Erythroblast (primary cell): ENCODE measurements around the gene C22orf42.

ENCODE experiments used
- GATA1 ChIP-seq: IDR thresholded peaks from 2 replicates; pipeline ENCODE4 v1.6.1; 2011; ENCODE audit warnings: low read depth, mild to moderate bottlenecking, control low read depth, low read length, moderate library complexity
- POLR2A ChIP-seq: IDR thresholded peaks from 2 replicates; pipeline ENCODE4 v1.6.1; 2011; ENCODE audit warnings: mild to moderate bottlenecking, low read length

DNA sequence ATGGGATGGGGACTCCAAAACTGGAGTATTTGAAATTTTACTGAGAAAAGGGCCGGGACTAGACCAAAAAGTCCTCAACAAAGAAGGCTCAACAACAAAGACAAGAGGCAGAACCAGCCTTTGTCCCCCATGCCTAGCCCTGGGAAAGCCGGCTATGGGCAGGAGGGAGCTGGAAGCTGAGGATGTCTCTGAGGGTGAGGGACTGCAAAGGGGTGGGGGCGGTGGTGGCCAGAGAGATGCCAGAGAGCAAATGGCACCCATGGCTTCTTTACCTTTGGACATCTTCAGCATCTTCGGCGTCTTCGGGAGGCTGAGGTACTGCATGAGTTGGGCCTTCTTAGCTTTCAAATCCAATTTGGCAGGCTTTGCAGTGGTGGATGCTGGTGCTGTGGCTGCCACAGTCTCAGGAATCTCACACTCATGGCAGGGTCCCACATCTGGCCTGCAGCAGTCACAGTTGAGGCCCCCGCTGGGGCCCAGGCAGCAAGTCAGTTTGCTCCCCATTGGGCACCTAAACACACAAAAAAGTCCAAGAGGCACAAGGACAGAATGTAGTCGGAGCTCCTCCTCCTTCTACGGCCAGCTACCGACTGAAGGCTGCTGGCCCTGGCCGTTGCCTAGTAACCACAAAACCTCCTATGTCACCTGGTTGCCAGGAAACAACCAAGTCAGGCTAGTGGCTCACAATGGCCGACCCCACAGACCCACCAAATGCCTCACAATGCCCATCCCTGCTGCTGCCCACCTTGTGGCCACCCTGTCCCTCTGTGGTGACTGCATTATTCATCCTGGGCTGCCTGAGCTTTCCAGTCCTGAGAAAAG lies at the start of gene C22orf42:
- TF ChIP-seq POLR2A: no peak
- TF ChIP-seq GATA1: no peak
